T-cell (primary cell): ENCODE data around the gene PHF20. TPM values are rescaled to one million over a fixed set of nuclear protein-coding genes. Genes with fewer than 3 reads are reported as not detected.
A peak's percentile ranks its signal among the peaks of the same experiment; 100 is the strongest.
"Not testable (repeated sequence)": the region's sequence is repeated elsewhere in the genome, so short reads cannot be mapped to it uniquely, and the experiment has no call there.

Source experiments
- ATAC-seq, 4 experiments: fragments of 200-7000 bp in 3 of 4; fragments of 150-1000 bp in 1 of 4; cut with Tn5 transposase; replicated peaks in 1 of 4; 1 replicate in 3 of 4; 2 replicates in 1 of 4; pipeline ENCODE4 v1.10.0; 2021; ENCODE audit warnings: moderate library complexity in 3 of 4, mild to moderate bottlenecking in 2 of 4, moderate number of reproducible peaks in 1 of 4
- CTCF ChIA-PET, 2 donors: fragments of 300-600 bp; sonication (Branson Sonifier 250); formaldehyde crosslinking; loops; one replicate each; lab custom pipeline; 2022; ENCODE audit warnings: antibody characterized with exemption in 2 of 2; lab: Charles Lee
- POLR2A ChIA-PET, 2 donors: fragments of 300-600 bp; sonication (Branson Sonifier 250); formaldehyde crosslinking; loops; one replicate each; lab custom pipeline; 2022; ENCODE audit warnings: antibody characterized with exemption in 2 of 2; lab: Charles Lee
- DNase-seq, 35 experiments: peaks; one replicate each; pipeline versions ENCODE4 v3.0.0 to v3.0.0-alpha.2; 2013 to 2023
- H3K27ac ChIP-seq: one replicate; pipeline ENCODE4 v1.5.1; 2013; ENCODE audit warnings: low read length
- H3K27me3 ChIP-seq, 2 experiments: replicated peaks in 1 of 2; 1 replicate in 1 of 2; 2 replicates in 1 of 2; pipeline versions ENCODE4 v1.6.1 to v1.7.0; 2013; ENCODE audit warnings: low read length in 1 of 2, mixed read lengths in 1 of 2; ENCODE audit not compliant: control insufficient read depth in 2 of 2, insufficient read depth in 2 of 2; ENCODE audit errors: extremely low read depth in 1 of 2
- H3K36me3 ChIP-seq, 2 donors: 1 replicate in 1 of 2; 2 replicates in 1 of 2; pipeline versions ENCODE4 v1.6.1 to v1.7.0; 2013; ENCODE audit warnings: low read length in 1 of 2; ENCODE audit not compliant: control insufficient read depth in 2 of 2, insufficient read depth in 1 of 2; ENCODE audit errors: extremely low read depth in 1 of 2
- H3K4me1 ChIP-seq, 2 experiments: 1 replicate in 1 of 2; 2 replicates in 1 of 2; pipeline versions ENCODE4 v1.6.1 to v1.7.0; 2013; ENCODE audit warnings: low read length in 2 of 2, mixed read lengths in 1 of 2; ENCODE audit not compliant: insufficient read depth in 2 of 2, control insufficient read depth in 1 of 2; ENCODE audit errors: extremely low read depth in 1 of 2
- H3K4me3 ChIP-seq, 2 donors: 1 replicate in 1 of 2; 2 replicates in 1 of 2; pipeline versions ENCODE4 v1.5.1 to v1.7.0; 2013; ENCODE audit warnings: mild to moderate bottlenecking in 2 of 2, low read length in 1 of 2, moderate library complexity in 1 of 2; ENCODE audit not compliant: control insufficient read depth in 1 of 2; ENCODE audit errors: extremely low read depth in 1 of 2
- H3K9me3 ChIP-seq: 2 replicates; pipeline ENCODE4 v1.7.0; 2013
- H3K27ac Mint-ChIP-seq, 2 donors: one replicate each; pipeline ENCODE4 v1.8.0; 2020 to 2021; ENCODE audit warnings: mild to moderate bottlenecking in 2 of 2, mixed read lengths in 2 of 2
- H3K27me3 Mint-ChIP-seq, 2 donors: one replicate each; pipeline ENCODE4 v1.8.0; 2021 to 2022; ENCODE audit warnings: mixed read lengths in 2 of 2
- H3K36me3 Mint-ChIP-seq: one replicate; pipeline ENCODE4 v1.8.0; 2021; ENCODE audit warnings: mixed read lengths
- H3K4me1 Mint-ChIP-seq, 3 donors: one replicate each; pipeline ENCODE4 v1.8.0; 2020 to 2022; ENCODE audit warnings: mixed read lengths in 3 of 3, mild to moderate bottlenecking in 1 of 3
- H3K4me3 Mint-ChIP-seq, 3 donors: one replicate each; pipeline ENCODE4 v1.8.0; 2020 to 2022; ENCODE audit warnings: mild to moderate bottlenecking in 3 of 3, mixed read lengths in 3 of 3, moderate library complexity in 3 of 3
- H3K9me3 Mint-ChIP-seq, 3 donors: one replicate each; pipeline ENCODE4 v1.8.0; 2020 to 2022; ENCODE audit warnings: mixed read lengths in 3 of 3
- WGBS: methylation state at CpG from one replicate; pipeline ENCODE4 v1.1.5; 2013; ENCODE audit warnings: missing lambda C conversion rate; ENCODE audit not compliant: insufficient coverage; 5-methylcytosine and 5-hydroxymethylcytosine counted together
- total RNA-seq, 35 experiments: library from RNA in 6 of 35; stranded (reverse) in 6 of 35; fragments of 120-200 nt in 1 of 35; gene quantifications; one replicate each; pipeline versions ENCODE4 v1.2.1 to v1.2.4 and lab custom pipeline; 2013 to 2026

PHF20 gene
- total RNA-seq, 5 donors from 2014 or later (not counting 1 experiment from before 2014, with no cell fraction given), result 67.8 to 174 (median 68.9) TPM

GRCh38 chr20:35988910-35989463 is 217.2 kb downstream of the PHF20 start:
- Histone ChIP-seq H3K9me3 (no peaks in the 10 kb centered on the region), H3K27ac (no peak overlapping the region), H3K4me3 (no peak overlapping the region), H3K36me3 (no peaks in the 10 kb centered on the region), H3K27me3 (peaks cover 0 to 8% of the 10 kb centered on the region in 2 experiments), H3K4me1 (no peaks in the 10 kb centered on the region)
- H3K27ac Mint-ChIP-seq, result no peak overlapping the region
- H3K4me3 Mint-ChIP-seq, result no peak overlapping the region
- peaks cover 3 to 8% (median 3%) of the 10 kb centered on the region in 3 donors for H3K4me1 Mint-ChIP-seq
- no peaks in the 10 kb centered on the region for H3K9me3 Mint-ChIP-seq
- no peak for DNase-seq
- ChIA-PET CTCF (interaction anchor here in 1 of 2 donors (0.6 to 3.0 kb wide), 2 partner anchors 150 to 233 kb away, joined by 3 to 22 read pairs; no protein-coding TSS in a partner anchor), POLR2A (no interaction called here)
- ATAC-seq, result no peak
- H3K36me3 Mint-ChIP-seq, result no peaks in the 10 kb centered on the region
- H3K27me3 Mint-ChIP-seq, result peaks cover 0 to 10% of the 10 kb centered on the region in 2 donors
- WGBS, result no CpG with 5 or more reads among the region's 2 CpGs

GRCh38 chr20:35991142-35991771 is 219.4 kb downstream of the PHF20 start:
- H3K36me3 Mint-ChIP-seq, result no peaks in the 10 kb centered on the region
- CTCF ChIA-PET, result interaction anchor here (1.0 to 3.0 kb wide), 3 partner anchors 142 to 165 kb away, joined by 3 to 22 read pairs (median 5); no protein-coding TSS in a partner anchor
- H3K27me3 Mint-ChIP-seq, result peaks cover 0 to 9% of the 10 kb centered on the region in 2 donors
- DNase-seq (peak in 11 of 35 experiments; percentile 2 to 33 (median 8)), ATAC-seq (no peak)
- H3K27me3 ChIP-seq, result peaks cover 0 to 8% of the 10 kb centered on the region in 2 experiments
- H3K4me1 Mint-ChIP-seq, result peaks cover 3 to 8% (median 7%) of the 10 kb centered on the region in 3 donors
- WGBS, result no CpG with 5 or more reads among the region's 3 CpGs
- H3K27ac ChIP-seq, result no peak overlapping the region
- no peak overlapping the region for H3K4me3 Mint-ChIP-seq
- H3K27ac Mint-ChIP-seq, result no peak overlapping the region
- POLR2A ChIA-PET, result no interaction called here
- H3K9me3 ChIP-seq, result no peaks in the 10 kb centered on the region
- no peaks in the 10 kb centered on the region for H3K36me3 ChIP-seq
- H3K9me3 Mint-ChIP-seq, result no peaks in the 10 kb centered on the region
- no peak overlapping the region for H3K4me3 ChIP-seq
- no peaks in the 10 kb centered on the region for H3K4me1 ChIP-seq

DNA sequence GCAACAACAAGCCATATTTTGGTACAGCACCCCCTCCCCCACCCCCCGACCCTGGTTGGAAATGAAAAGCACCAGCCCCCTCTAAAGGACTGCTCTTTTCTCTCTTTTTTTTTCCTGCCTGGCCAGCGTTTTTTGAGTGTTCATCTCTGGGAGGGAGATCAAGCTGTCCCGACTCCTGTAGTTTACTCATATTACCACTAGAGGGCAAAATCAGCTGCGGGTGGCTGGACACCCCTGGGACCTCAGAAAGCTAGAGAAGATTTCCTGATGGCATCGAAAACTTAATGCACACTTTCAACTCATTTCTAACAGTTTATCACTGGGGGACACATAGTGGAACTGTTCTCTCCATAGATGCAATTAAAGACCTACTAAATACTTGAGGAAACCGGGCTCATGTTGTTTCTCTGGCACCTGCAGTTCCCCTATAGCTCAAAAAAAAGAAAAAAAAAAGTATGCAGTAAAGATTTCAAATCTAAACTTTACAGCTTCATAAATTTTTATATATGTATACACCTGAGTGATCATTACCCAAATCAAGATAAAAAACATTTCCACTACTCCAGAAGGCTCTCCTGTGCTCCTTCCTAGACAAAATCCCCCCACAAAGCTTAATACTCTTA is 221.0 kb downstream of the PHF20 start:
- Mint-ChIP-seq H3K9me3 (no peaks in the 10 kb centered on the region), H3K4me1 (peaks cover 3 to 8% (median 7%) of the 10 kb centered on the region in 3 donors), H3K36me3 (no peaks in the 10 kb centered on the region), H3K27ac (no peak overlapping the region), H3K4me3 (no peak overlapping the region), H3K27me3 (peaks cover 0 to 9% of the 10 kb centered on the region in 2 donors)
- ATAC-seq, result peak; percentile 79 to 85 (median 83)
- Histone ChIP-seq H3K4me1 (no peaks in the 10 kb centered on the region), H3K27me3 (peaks cover 0 to 5% of the 10 kb centered on the region in 2 experiments), H3K36me3 (no peaks in the 10 kb centered on the region), H3K4me3 (no peak overlapping the region), H3K9me3 (no peaks in the 10 kb centered on the region), H3K27ac (no peak overlapping the region)
- DNase-seq, result peak in 32 of 35 experiments; percentile 7 to 77 (median 22)
- WGBS, result 7% methylated on average over 3 of the region's 6 CpGs
- CTCF ChIA-PET, result interaction anchor here (0.5 to 3.8 kb wide), 36 partner anchors 8 to 1956 kb away, joined by 3 to 137 read pairs (median 4); partner anchors contain the start of gene SCAND1 (in 1 of the 2)
- POLR2A ChIA-PET, result interaction anchor here (0.5 to 0.8 kb wide), 4 partner anchors 146 to 666 kb away, joined by 3 to 12 read pairs (median 3); no protein-coding TSS in a partner anchor

- no peaks in the 10 kb centered on the region for H3K4me1 ChIP-seq
- WGBS, result 4% methylated on average over 5 of the region's 6 CpGs
Observed at GRCh38 chr20:35994994-35995453, 223.2 kb downstream of the PHF20 start.

DNA sequence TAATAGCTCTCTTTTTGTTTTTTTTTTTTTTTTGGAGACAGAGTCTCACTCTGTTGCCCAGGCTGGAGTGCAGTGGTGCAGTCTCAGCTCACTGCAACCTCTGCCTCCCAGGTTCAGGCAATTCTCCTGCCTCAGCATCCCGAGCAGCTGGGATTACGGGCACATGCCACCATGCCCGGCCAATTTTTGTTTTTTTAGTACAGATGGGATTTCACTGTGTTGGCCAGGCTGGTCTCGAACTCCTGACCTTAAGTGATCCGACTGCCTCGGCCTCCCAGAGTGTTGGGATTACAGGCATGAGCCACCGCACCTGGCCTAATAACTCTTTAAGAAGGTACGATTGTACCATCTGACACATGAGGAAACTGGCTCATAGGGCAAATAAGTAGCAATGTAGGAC is 224.7 kb downstream of the PHF20 start:
- H3K9me3 ChIP-seq, H3K4me1 Mint-ChIP-seq, H3K27me3 ChIP-seq, H3K4me3 Mint-ChIP-seq, H3K27ac Mint-ChIP-seq, POLR2A ChIA-PET, H3K36me3 ChIP-seq, H3K36me3 Mint-ChIP-seq, H3K9me3 Mint-ChIP-seq, DNase-seq, H3K27me3 Mint-ChIP-seq, ATAC-seq, H3K4me3 ChIP-seq, H3K27ac ChIP-seq, H3K4me1 ChIP-seq: not testable (repeated sequence)
- CTCF ChIA-PET, result interaction anchor here (0.6 to 1.6 kb wide), 8 partner anchors 9 to 491 kb away, joined by 3 to 8 read pairs (median 4); no protein-coding TSS in a partner anchor
- WGBS, result 90% methylated on average over 6 of the region's 8 CpGs

More at GRCh38 chr20:35994994-35995453, 223.2 kb downstream of the PHF20 start:
- Histone ChIP-seq H3K36me3 (no peaks in the 10 kb centered on the region), H3K4me3 (no peak overlapping the region), H3K9me3 (no peaks in the 10 kb centered on the region), H3K27me3 (peaks cover 0 to 5% of the 10 kb centered on the region in 2 experiments), H3K27ac (no peak overlapping the region)
- CTCF ChIA-PET, result interaction anchor here (0.6 to 3.8 kb wide), 6 partner anchors 41 to 152 kb away, joined by 4 to 137 read pairs (median 6); partner anchors contain the start of gene SCAND1 (in 1 of the 2)
- ATAC-seq (peak; percentile 81 to 89 (median 88)), DNase-seq (peak; percentile 60 to 86 (median 77))
- no peaks in the 10 kb centered on the region for H3K9me3 Mint-ChIP-seq
- H3K27me3 Mint-ChIP-seq, result peaks cover 0 to 2% of the 10 kb centered on the region in 2 donors
- POLR2A ChIA-PET, result no interaction called here
- peaks cover 3 to 8% (median 7%) of the 10 kb centered on the region in 3 donors for H3K4me1 Mint-ChIP-seq
- H3K27ac Mint-ChIP-seq, result peak overlapping the region in 1 of 2 donors; percentile 27
- no peak overlapping the region for H3K4me3 Mint-ChIP-seq
- H3K36me3 Mint-ChIP-seq, result no peaks in the 10 kb centered on the region
